GM12873 (cell line): ENCODE measurements around the gene LNPEP.

ENCODE experiments used
- TF ChIP-seq, protein P1 (sequence below): IDR thresholded peaks from 2 replicates; pipeline ENCODE4 v1.5.1; 2012; ENCODE audit warnings: low read depth, mild to moderate bottlenecking, moderate library complexity, low read length, control low read depth; ENCODE audit not compliant: insufficient read depth; ENCODE audit errors: missing control alignments

The LNPEP gene

GRCh38 chr5:96936431-96937320 is 796 bp downstream of the LNPEP start:
- TF ChIP-seq, protein P1, sequence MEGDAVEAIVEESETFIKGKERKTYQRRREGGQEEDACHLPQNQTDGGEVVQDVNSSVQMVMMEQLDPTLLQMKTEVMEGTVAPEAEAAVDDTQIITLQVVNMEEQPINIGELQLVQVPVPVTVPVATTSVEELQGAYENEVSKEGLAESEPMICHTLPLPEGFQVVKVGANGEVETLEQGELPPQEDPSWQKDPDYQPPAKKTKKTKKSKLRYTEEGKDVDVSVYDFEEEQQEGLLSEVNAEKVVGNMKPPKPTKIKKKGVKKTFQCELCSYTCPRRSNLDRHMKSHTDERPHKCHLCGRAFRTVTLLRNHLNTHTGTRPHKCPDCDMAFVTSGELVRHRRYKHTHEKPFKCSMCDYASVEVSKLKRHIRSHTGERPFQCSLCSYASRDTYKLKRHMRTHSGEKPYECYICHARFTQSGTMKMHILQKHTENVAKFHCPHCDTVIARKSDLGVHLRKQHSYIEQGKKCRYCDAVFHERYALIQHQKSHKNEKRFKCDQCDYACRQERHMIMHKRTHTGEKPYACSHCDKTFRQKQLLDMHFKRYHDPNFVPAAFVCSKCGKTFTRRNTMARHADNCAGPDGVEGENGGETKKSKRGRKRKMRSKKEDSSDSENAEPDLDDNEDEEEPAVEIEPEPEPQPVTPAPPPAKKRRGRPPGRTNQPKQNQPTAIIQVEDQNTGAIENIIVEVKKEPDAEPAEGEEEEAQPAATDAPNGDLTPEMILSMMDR: no peak

- TF ChIP-seq, protein P1: no peak
These were observed 4.7 kb downstream of the LNPEP start for GRCh38 chr5:96940586-96940985.

- TF ChIP-seq, protein P1: no peak
These were observed 5.3 kb downstream of the LNPEP start for GRCh38 chr5:96941140-96941539.

DNA sequence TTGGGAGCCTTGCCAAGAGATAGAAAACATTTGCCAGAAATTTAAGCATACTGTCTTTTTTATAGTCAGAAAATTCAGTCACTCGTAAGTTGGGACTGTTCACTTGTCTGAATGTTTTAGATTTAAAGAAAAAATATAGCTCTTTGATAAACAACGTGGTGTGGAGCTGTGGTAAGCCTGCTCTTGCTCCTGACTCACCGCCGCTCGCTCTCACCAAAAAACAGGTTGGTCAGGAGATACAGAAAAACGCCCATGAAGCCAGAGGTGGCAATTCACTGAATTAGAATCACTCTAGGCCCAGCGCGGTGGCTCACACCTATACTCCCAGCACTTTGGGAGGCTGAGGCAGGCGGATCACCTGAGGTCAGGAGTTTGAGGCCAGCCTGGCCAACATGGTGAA is 6.2 kb downstream of the LNPEP start:
- TF ChIP-seq, protein P1: no peak

DNA sequence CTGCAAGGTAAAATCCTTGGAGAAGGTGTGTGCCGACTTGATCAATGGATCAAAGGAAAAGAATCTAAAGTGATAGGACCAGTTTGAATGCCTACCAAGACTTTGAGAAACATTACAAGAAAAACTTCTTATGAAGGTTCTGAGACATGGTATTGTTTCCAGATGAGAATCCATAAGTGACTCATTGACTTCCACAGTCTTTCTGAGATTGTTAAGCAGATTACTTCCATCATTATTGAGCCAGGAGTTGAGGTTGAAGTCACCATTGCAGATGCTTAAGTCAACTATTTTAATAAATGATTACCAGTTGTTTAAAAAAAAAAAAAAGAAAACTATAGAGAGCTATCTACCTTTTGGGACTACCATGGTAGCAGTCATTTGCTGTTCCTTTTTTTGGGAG is 7.0 kb downstream of the LNPEP start:
- TF ChIP-seq, protein P1: no peak

GRCh38 chr5:96943799-96944198 is 7.9 kb downstream of the LNPEP start:
- TF ChIP-seq, protein P1: no peak

GRCh38 chr5:96945144-96945897 is 9.4 kb downstream of the LNPEP start:
- TF ChIP-seq, protein P1: no peak
